Lung (tissue), 12 donors: ENCODE results near the gene CFAP65. TPM values are rescaled to one million over a fixed set of nuclear protein-coding genes. Genes with fewer than 3 reads are reported as not detected.

ENCODE experiments used
- ATAC-seq: fragments of 200-7000 bp; cut with Tn5 transposase; one replicate; pipeline ENCODE4 v1.9.1; 2020; ENCODE audit warnings: moderate number of reproducible peaks; ENCODE audit not compliant: insufficient read depth, low FRiP score
- DNase-seq, 3 donors: peaks; one replicate each; pipeline ENCODE4 v3.0.0-alpha.2; 2013 to 2017
- H3K27ac ChIP-seq, 2 donors: one replicate each; pipeline ENCODE4 v1.5.1; 2013; ENCODE audit warnings: mild to moderate bottlenecking in 2 of 2, moderate library complexity in 2 of 2, control low read depth in 1 of 2, inconsistent platforms in 1 of 2, low read depth in 1 of 2, low read length in 1 of 2
- H3K27me3 ChIP-seq, 3 donors: one replicate each; pipeline ENCODE4 v1.5.1; 2013; ENCODE audit warnings: low read length in 2 of 3; ENCODE audit not compliant: control insufficient read depth in 3 of 3, insufficient read depth in 3 of 3
- H3K36me3 ChIP-seq, 4 donors: one replicate each; pipeline ENCODE4 v1.5.1; 2013; ENCODE audit warnings: low read length in 4 of 4, mild to moderate bottlenecking in 1 of 4, moderate library complexity in 1 of 4; ENCODE audit not compliant: control insufficient read depth in 4 of 4, insufficient read depth in 4 of 4
- H3K4me1 ChIP-seq, 5 donors: one replicate each; pipeline ENCODE4 v1.5.1; 2013; ENCODE audit warnings: low read length in 5 of 5, mild to moderate bottlenecking in 2 of 5, moderate library complexity in 1 of 5; ENCODE audit not compliant: control insufficient read depth in 5 of 5, insufficient read depth in 5 of 5
- H3K4me3 ChIP-seq: one replicate; pipeline ENCODE4 v1.5.1; 2013; ENCODE audit warnings: mild to moderate bottlenecking, control low read depth, moderate library complexity
- H3K9ac ChIP-seq, 2 donors: one replicate each; pipeline ENCODE4 v1.5.1; 2013; ENCODE audit warnings: low read length in 2 of 2, control low read depth in 1 of 2; ENCODE audit not compliant: insufficient read depth in 1 of 2
- H3K9me3 ChIP-seq, 4 donors: one replicate each; pipeline ENCODE4 v1.5.1; 2013; ENCODE audit warnings: low read length in 3 of 4, mild to moderate bottlenecking in 1 of 4, moderate library complexity in 1 of 4; ENCODE audit not compliant: control insufficient read depth in 4 of 4, insufficient read depth in 3 of 4
- CTCF ChIP-seq: IDR thresholded peaks from 2 replicates; pipeline ENCODE4 v1.5.1; 2012; ENCODE audit warnings: mild to moderate bottlenecking; ENCODE audit errors: control extremely low read depth, extremely low read depth
- WGBS, 2 donors: extraction: QIAGEN DNeasy Blood & Tissue Kit; methylation state at CpG; one replicate each; pipeline ENCODE4 v1.1.7; 2013; 5-methylcytosine and 5-hydroxymethylcytosine counted together
- polyA plus RNA-seq, 2 donors: library from polyadenylated mRNA; stranded (reverse); fragments of 200-250 nt; gene quantifications; one replicate each; pipeline ENCODE4 v1.2.1, GENCODE V29; 2013
- total RNA-seq, 2 donors: library from RNA; depleted of rRNA in 1 of 2; stranded (reverse); fragments of >200 nt in 1 of 2; gene quantifications; one replicate each; pipeline ENCODE4 v1.2.1, GENCODE V29; 2014 to 2021
- donor health status: control.
- donor health status: control.
- donor health status: Bipolar disorder and iron deficiency.
- donor health status: healthy.
- donor health status: DM: yes; HTN: yes; CAD: no.

Gene CFAP65
- total and polyA plus RNA-seq, 4 donors = 3.9 to 16.5 (median 8.1) TPM

GRCh38 chr2:219010873-219011272 is 30.4 kb downstream of the CFAP65 start:
- Histone ChIP-seq H3K27ac (no peak overlapping the region), H3K4me3 (no peak overlapping the region), H3K9ac (no peak overlapping the region), H3K4me1 (no peaks in the 10 kb centered on the region), H3K9me3 (no peaks in the 10 kb centered on the region), H3K36me3 (no peaks in the 10 kb centered on the region), H3K27me3 (peaks cover 0 to 4% (median 0%) of the 10 kb centered on the region in 3 donors)
- TF ChIP-seq CTCF = no peak
- DNase-seq (no peak), ATAC-seq (no peak)
- WGBS, 2 donors = 85 to 91% methylated on average over 5 of the region's 5 CpGs

GRCh38 chr2:219010162-219010756 is 31.1 kb downstream of the CFAP65 start:
- H3K27ac ChIP-seq = no peak overlapping the region
- H3K4me1 ChIP-seq = no peaks in the 10 kb centered on the region
- no peak overlapping the region for H3K9ac ChIP-seq
- H3K36me3 ChIP-seq = no peaks in the 10 kb centered on the region
- H3K4me3 ChIP-seq = no peak overlapping the region
- peaks cover 0 to 4% (median 0%) of the 10 kb centered on the region in 3 donors for H3K27me3 ChIP-seq
- 52 to 59% methylated on average over 6 of the region's 6 CpGs for WGBS, 2 donors
- H3K9me3 ChIP-seq = no peaks in the 10 kb centered on the region
- DNase-seq (no peak), ATAC-seq (no peak)
- TF ChIP-seq CTCF = no peak

DNA sequence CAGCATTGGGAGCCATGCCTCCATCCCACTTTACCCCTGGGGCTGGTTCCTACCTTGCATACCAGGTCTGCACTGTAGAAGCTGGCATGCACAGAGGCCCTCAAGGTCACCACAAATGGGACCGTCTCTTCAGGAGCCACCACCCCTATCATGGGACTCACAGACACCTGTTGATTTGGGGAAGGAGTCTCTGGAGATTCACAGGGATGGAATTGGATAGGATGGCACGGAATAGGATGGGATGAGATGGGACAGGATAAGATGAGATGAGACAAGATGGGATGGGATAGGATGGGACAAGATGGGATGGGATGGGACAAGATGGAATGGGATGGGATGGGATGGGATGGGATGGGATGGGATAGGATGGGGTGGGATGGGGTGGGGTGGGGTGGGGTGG is 32.0 kb downstream of the CFAP65 start:
- Histone ChIP-seq H3K4me3 (no peak overlapping the region), H3K9me3 (no peaks in the 10 kb centered on the region), H3K27me3 (peaks cover 0 to 10% (median 3%) of the 10 kb centered on the region in 3 donors), H3K9ac (no peak overlapping the region), H3K4me1 (no peaks in the 10 kb centered on the region), H3K36me3 (no peaks in the 10 kb centered on the region), H3K27ac (no peak overlapping the region)
- ATAC-seq (no peak), DNase-seq (no peak)
- no peak for TF ChIP-seq CTCF
- 72 to 81% methylated on average over 2 of the region's 2 CpGs for WGBS, 2 donors

DNA sequence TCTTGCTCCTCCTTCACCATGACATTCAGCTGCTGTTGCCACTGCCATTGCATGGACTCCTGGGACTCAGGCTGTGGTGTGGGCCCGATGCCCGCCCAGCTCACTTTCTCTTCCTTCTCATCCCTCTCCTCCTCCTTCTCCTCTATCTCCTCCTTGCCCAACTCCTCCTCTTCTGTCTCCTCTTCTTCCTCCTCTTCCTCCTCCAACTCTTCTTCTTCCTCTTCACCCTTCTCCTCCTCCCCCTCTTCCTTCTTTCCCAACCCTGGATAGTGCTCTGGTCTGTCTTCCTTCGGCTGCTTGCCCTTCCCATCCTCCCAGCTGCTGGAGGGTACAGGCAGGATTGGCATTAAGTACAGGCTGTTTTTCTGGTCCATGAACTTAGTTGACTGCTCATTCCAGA is 37.3 kb downstream of the CFAP65 start:
- Histone ChIP-seq H3K4me3 (no peak overlapping the region), H3K36me3 (no peaks in the 10 kb centered on the region), H3K9me3 (peaks cover 0 to 2% (median 0%) of the 10 kb centered on the region in 4 donors), H3K27ac (no peak overlapping the region), H3K27me3 (peaks cover 0 to 54% (median 39%) of the 10 kb centered on the region in 3 donors), H3K4me1 (peaks cover 0 to 10% (median 4%) of the 10 kb centered on the region in 5 donors), H3K9ac (no peak overlapping the region)
- WGBS, 2 donors = 85 to 90% methylated on average over 3 of the region's 3 CpGs
- no peak for DNase-seq
- no peak for ATAC-seq
- no peak for TF ChIP-seq CTCF
